Endometrial microvascular endothelial cells (primary cell): Measurements from ENCODE around the gene MAMSTR. TPM values are rescaled to one million over a fixed set of nuclear protein-coding genes. Genes with fewer than 3 reads are reported as not detected.

Experiments
- in situ Hi-C: cut with HindIII; loops from 2 replicates; pipeline ENCODE4 v1.10.0; 2017; ENCODE audit warnings: low sequenced_read_pairs, low pct_unique_long_range_greater_than_20kb; ENCODE audit errors: inconsistent ontology term
- total RNA-seq: library from RNA; depleted of rRNA; stranded (reverse); fragments of >200 nt; gene quantifications from one replicate; pipeline ENCODE4 v1.2.3, GENCODE V29; 2015; ENCODE audit errors: inconsistent ontology term

The MAMSTR gene
- total RNA-seq, 1 donor from 2014 or later, result 0.09 TPM

- in situ Hi-C loops, result no loop called here
Measured at GRCh38 chr19:48672994-48673393, 46.5 kb downstream of the MAMSTR start, which contains the start of gene NTN5. Gene NTN5, minus strand, starts transcription at chr19:48673017. Its CDS starts 2,031 bp downstream, at chr19:48670986.

- in situ Hi-C loops, result no loop called here
Measured at GRCh38 chr19:48671446-48671995, 48.0 kb downstream of the MAMSTR start.

GRCh38 chr19:48670699-48671445 lies 48.7 kb downstream of the MAMSTR start:
- in situ Hi-C loops, result no loop called here

- in situ Hi-C loops, result no loop called here
Measured at GRCh38 chr19:48669903-48670668, 49.4 kb downstream of the MAMSTR start.

GRCh38 chr19:48668761-48669160 lies 50.8 kb downstream of the MAMSTR start:
- in situ Hi-C loops, result no loop called here

GRCh38 chr19:48668332-48668731 lies 51.2 kb downstream of the MAMSTR start:
- in situ Hi-C loops, result no loop called here

- in situ Hi-C loops, result no loop called here
Measured at GRCh38 chr19:48665786-48666185, 53.7 kb downstream of the MAMSTR start.

GRCh38 chr19:48664476-48664875 lies 55.0 kb downstream of the MAMSTR start:
- in situ Hi-C loops, result no loop called here

- in situ Hi-C loops, result no loop called here
Measured at GRCh38 chr19:48663667-48664066, 55.9 kb downstream of the MAMSTR start.

Other genes with a start within 250 kb of the MAMSTR start
- gene LMTK3, start 207.9 kb downstream of the MAMSTR start, total RNA-seq, result not detected
- not detected for gene SULT2B1, start 167.6 kb downstream of the MAMSTR start, total RNA-seq
- gene SPACA4, start 113.0 kb downstream of the MAMSTR start, total RNA-seq, result not detected
- gene FAM83E, start 104.6 kb downstream of the MAMSTR start, total RNA-seq, result not detected
- 2,158 TPM for gene RPL18, start 100.5 kb downstream of the MAMSTR start, total RNA-seq
- 7.8 TPM for gene SPHK2, start 100.2 kb downstream of the MAMSTR start, total RNA-seq
- 0.46 TPM for gene DBP, start 82.3 kb downstream of the MAMSTR start, total RNA-seq
- 0.28 TPM for gene CA11, start 73.5 kb downstream of the MAMSTR start, total RNA-seq
- not detected for gene NTN5, start 46.7 kb downstream of the MAMSTR start, total RNA-seq
- gene FUT2, start 23.8 kb downstream of the MAMSTR start, total RNA-seq, result not detected
- gene RASIP1, start 20.9 kb upstream of the MAMSTR start, total RNA-seq, result 191 TPM
- gene IZUMO1, start 27.2 kb upstream of the MAMSTR start, total RNA-seq, result 0.84 TPM
- gene FUT1, start 32.9 kb upstream of the MAMSTR start, total RNA-seq, result 4.9 TPM
- not detected for gene FGF21, start 35.8 kb upstream of the MAMSTR start, total RNA-seq
- gene BCAT2, start 91.3 kb upstream of the MAMSTR start, total RNA-seq, result 82.0 TPM
- gene HSD17B14, start 116.8 kb upstream of the MAMSTR start, total RNA-seq, result 4.5 TPM
- not detected for gene PLEKHA4, start 148.9 kb upstream of the MAMSTR start, total RNA-seq
- 56.0 TPM for gene PPP1R15A, start 152.7 kb upstream of the MAMSTR start, total RNA-seq
- gene TULP2, start 179.0 kb upstream of the MAMSTR start, total RNA-seq, result not detected
- gene NUCB1, start 180.6 kb upstream of the MAMSTR start, total RNA-seq, result 227 TPM
- not detected for gene DHDH, start 214.0 kb upstream of the MAMSTR start, total RNA-seq
- gene BAX, start 235.2 kb upstream of the MAMSTR start, total RNA-seq, result 149 TPM
- 3,048 TPM for gene FTL, start 245.6 kb upstream of the MAMSTR start, total RNA-seq